Left renal cortex interstitium (tissue), 4 donors: ENCODE data around the gene SLN. TPM values are rescaled to one million over a fixed set of nuclear protein-coding genes. Genes with fewer than 3 reads are reported as not detected.

Source experiments
- DNase-seq, 4 donors: peaks; one replicate each; pipeline ENCODE4 v3.0.0-alpha.2; 2013; ENCODE audit warnings: low read depth in 4 of 4, low spot score in 2 of 4, missing footprints in 1 of 4
- polyA plus RNA-seq, 4 donors: library from polyadenylated mRNA; unstranded; fragments of 120-200 nt; gene quantifications; one replicate each; pipeline ENCODE4 v1.2.1, GENCODE V29; 2013; ENCODE audit not compliant: insufficient read length in 4 of 4

SLN gene
- polyA plus RNA-seq, 4 donors, result 0.29 to 0.43 (median 0.42) TPM; not detected in 1

GRCh38 chr11:107689317-107690202 is 22.3 kb downstream of the SLN start:
- peak; percentile 20 to 49 (median 32) for DNase-seq

DNA sequence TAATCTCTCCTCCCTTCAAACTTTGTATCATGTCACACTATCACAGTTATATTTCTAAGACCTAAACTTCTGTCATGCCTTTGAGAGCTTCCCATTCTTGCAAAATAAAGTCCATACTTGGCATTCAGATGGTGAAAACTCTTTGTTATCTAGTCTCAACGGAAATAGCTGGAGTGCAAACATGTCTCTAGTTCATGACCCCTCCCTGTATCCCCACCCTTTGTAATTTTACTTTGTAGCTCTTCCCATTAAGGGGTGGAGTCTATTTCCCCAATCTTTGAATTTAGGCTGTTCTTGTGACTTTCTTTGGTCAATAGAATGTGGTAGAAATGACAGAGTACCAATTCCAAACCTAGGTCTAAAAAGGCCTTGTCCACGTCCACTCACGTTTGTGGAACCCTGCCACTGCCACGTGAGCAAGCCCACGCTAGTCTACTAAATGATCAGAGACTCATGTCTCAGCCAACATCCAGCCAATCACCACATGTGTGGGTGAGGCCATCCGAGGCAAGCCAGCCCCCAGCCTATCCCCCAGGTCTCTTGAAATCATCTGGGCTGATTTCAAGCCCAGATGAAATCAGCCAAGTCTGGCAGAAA is 23.4 kb downstream of the SLN start:
- no peak for DNase-seq

- DNase-seq, result no peak
Observed at GRCh38 chr11:107683807-107684206, 28.0 kb downstream of the SLN start.

DNA sequence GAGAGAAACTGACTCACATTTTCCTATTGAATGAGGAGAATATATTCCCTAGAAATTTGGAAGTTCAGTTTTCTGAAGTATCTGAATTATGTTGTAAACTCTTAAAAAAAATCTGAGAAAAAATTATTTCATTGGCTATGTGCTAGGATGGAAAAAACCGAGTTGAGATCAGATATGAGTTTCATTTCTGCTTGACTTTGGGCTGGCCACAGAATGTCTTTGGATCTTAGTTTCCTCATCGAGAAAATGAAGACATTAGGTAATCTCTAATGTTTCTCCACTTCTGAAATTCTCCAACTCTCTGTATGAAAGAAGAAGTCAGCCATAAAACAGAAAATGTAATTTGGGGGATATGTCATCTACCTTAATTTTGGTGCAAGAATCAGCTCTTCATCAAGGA is 28.8 kb downstream of the SLN start:
- DNase-seq, result no peak

DNA sequence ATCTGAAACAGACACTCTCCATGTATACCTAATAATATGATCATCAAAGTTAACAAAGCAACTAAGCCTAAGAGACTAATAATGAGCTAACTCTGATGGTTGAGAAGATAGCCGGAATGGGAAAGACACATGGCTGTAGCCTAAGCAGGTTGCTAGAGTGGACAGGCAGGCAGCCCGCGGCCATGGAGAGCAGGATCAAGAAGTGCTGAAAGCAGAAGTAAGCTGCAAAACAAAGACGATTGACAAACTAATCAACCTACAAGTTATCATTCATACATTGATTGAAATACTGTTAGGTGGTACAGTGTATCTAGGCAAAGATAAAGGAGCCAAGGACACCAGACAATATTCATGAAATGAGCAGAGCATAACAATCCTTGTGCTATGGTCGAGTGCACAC is 29.3 kb downstream of the SLN start:
- no peak for DNase-seq

GRCh38 chr11:107682171-107682570 is 29.7 kb downstream of the SLN start:
- no peak for DNase-seq

- DNase-seq, result no peak
Observed at GRCh38 chr11:107679255-107680024, 32.4 kb downstream of the SLN start.

GRCh38 chr11:107678632-107678971 is 33.3 kb downstream of the SLN start:
- DNase-seq, result no peak

DNA sequence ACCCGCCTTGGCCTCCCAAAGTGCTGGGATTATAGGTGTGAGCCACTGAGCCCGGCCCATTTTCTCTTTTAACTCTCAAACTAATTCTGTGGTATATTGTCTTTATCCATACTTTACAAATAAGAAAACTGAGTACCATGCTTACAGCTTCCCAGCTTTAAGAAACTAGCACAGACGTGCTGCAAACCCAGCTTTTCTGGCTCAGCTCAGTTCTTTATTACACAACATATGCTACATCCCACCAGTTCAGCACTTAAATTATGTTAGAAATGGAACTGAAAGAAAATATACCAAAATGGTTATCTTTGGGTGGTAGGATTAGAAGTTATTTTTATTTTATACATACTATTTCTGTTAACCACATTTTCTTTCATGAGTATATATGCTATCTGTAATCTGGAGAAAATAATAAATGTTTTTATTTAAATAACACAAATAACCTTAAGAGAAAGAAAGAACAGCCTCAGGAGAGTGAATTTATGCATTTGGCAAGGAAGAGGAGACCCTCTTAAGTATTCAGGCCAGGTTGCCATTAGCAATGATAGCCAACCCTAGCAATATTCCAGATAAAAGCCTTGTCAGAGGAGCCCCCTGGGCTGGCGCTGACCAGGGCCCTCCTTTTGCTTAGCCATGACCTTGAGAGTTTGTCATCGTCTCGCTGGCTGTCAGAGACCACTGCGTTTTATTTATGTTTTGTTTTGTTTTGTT is 33.8 kb downstream of the SLN start:
- no peak for DNase-seq

- no peak for DNase-seq
Observed at GRCh38 chr11:107676336-107677057, 35.4 kb downstream of the SLN start.

- DNase-seq, result no peak
Observed at GRCh38 chr11:107675902-107676301, 36.0 kb downstream of the SLN start.

DNA sequence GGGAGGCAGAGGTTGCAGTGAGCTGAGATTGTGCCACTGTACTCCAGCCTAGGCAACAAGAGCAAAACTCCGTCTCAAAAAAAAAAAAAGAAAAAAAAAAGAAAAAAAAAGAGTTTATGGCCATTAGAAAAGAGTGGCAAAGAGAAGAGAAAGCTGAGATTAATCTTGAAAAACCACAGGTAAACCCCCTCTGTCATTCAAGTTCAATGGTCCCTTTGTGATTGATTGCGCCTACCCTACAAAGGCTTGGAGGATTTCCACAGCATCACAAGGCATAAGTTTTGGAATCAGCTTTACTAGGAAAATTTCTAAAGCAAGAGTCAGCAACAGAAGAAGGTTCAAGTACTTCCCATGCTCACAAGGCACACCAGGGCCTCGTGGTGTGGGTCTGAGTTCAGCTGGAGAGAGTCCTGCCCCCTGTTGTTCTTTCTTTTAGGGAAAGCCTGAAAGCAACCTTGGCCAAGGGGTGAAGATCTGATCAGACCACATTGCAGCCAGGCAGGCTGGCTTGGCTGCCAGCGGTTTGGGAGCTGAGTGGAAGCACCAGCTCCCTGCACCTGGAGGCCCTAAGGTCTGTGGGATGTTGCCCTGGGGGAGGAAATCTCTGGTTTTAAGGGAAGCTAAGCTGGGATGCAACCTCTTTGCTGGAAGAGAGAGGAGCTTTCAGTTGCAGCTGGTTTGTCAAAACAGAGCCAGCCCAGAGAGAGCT is 41.8 kb downstream of the SLN start:
- no peak for DNase-seq

GRCh38 chr11:107669191-107669740 is 42.6 kb downstream of the SLN start:
- no peak for DNase-seq

DNA sequence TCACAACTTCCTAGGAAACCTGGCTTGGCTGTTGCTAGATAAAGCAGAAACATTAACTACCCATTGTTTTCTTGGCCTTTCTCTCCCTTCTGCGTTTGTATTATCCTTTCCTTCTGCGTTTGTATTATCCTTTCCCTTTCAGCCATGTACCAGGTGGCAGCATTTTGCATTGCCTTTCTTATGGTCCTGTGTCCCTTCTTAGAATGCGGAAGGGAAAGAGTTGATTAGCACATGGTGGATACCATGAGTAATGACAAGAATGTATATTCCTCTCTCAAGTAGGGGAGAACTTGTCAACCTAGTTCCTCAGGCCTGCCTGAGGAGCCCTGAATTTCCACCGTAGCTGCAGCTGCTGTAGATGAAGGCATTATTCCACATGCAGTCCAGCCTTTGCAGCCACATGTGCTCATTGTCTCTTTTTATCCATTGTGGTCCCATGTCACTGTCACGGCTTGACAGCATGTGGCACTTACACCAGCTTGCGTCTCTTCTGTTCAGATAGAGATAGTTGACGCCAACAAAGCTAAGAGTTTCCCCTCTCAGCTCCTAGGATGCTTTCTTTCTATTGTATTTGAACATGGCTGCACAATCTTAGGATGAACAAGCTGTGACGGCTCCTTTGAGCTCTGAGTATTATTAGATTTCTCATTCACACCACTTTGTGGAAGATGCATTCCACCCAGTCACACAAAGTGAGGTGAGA is 44.8 kb downstream of the SLN start:
- no peak for DNase-seq

- DNase-seq, result no peak
Observed at GRCh38 chr11:107665018-107665417, 46.8 kb downstream of the SLN start.

GRCh38 chr11:107661656-107662055 is 50.2 kb downstream of the SLN start:
- no peak for DNase-seq

DNA sequence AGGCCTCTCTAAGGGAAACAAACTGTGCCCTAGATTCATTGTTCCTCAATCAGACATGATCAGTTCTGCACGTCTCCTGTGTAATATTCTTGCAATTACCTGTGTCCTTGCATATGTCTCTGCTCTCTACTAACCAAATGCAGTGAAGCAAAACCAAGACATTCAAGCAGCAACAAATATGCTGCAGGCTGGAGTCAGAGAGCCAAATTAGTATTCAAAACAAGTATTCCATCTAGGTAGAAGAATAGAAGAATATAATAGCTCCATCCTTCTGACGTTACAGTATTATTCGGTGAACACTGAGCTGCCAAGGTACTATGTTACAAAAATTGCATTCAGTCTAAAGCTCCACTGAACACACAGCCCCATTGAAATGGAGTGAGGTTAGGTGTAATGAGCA is 51.8 kb downstream of the SLN start:
- no peak for DNase-seq

DNA sequence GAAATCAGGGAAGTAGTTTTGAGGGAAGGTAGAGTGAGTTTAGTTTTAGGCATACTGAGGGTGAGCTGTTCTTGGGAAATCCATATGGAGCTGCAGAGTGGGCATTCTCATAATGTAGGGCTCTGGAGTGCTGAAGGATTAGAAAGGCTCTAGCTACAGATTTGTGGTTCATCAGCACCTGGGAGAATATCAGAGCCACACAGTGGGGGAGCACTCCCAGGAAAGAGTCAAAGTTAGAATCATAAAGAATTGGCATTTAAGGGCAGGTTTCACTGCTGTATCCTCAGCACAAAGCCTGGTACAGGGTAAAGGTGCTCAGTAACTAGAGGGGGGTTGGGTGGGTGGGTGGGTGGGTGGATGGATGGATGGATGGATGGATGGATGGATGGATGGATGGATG is 52.5 kb downstream of the SLN start:
- no peak for DNase-seq
